HL-60 (cell line): ENCODE data around the gene STX8.

Experiments used
- DNase-seq, 2 experiments: peaks; one replicate each; pipeline ENCODE4 v3.0.0-alpha.2; 2010 to 2020; ENCODE audit warnings: low read depth in 1 of 2, low spot score in 1 of 2
- H3K27ac ChIP-seq: fragments of 250-450 bp; sonication (Bioruptor Pico); replicated peaks from 2 replicates; pipeline ENCODE4 v1.5.1; 2020; ENCODE audit warnings: mild to moderate bottlenecking, moderate library complexity
- H3K27me3 ChIP-seq: fragments of 250-450 bp; sonication (Bioruptor Pico); 2 replicates; pipeline ENCODE4 v1.5.1; 2021; ENCODE audit warnings: mild to moderate bottlenecking, moderate library complexity; ENCODE audit not compliant: insufficient read depth, poor library complexity, severe bottlenecking
- H3K4me3 ChIP-seq: replicated peaks from 2 replicates; pipeline ENCODE4 v1.5.1; 2011; ENCODE audit warnings: mild to moderate bottlenecking, control low read depth, low read length; ENCODE audit not compliant: insufficient read depth
- GABPA ChIP-seq: IDR thresholded peaks from 2 replicates; pipeline ENCODE4 v1.6.1; 2012; ENCODE audit warnings: low read depth
- POLR2AphosphoS5 ChIP-seq: IDR thresholded peaks from 2 replicates; pipeline ENCODE4 v1.6.1; 2012; ENCODE audit warnings: low read depth
- SPI1 ChIP-seq: IDR thresholded peaks from 2 replicates; pipeline ENCODE4 v1.6.1; 2012; ENCODE audit warnings: low read depth, mild to moderate bottlenecking, borderline replicate concordance
- TF ChIP-seq, protein P1 (sequence below): IDR thresholded peaks from 2 replicates; pipeline ENCODE4 v1.6.1; 2012; ENCODE audit warnings: low read depth; ENCODE audit not compliant: insufficient replicate concordance
- TF ChIP-seq, protein P2 (sequence below): IDR thresholded peaks from one replicate; pipeline ENCODE4 v1.5.1; 2011; ENCODE audit warnings: low read length, control low read depth, inconsistent platforms; ENCODE audit not compliant: insufficient read depth

STX8 gene

DNA sequence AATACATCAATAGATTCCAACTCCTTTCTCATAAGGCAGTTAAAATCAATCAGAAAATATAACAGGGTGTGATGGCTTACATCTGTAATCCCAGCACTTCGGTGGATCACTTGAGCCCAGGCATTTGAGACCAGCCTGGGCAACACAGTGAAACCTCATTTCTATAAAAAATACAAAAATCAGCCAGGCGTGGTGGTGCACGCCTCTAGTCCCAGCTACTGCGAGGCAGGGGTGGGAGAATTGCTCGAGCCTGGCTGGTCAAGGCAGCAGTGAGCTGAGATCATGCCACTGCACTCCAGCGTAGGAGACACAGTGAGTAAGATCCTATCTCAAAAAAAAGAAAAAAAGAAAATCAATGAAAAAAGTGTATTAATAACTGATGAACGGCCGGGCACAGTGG, 295.7 kb downstream of the STX8 start:
- no peak overlapping the region for H3K4me3 ChIP-seq
- H3K27ac ChIP-seq = no peak overlapping the region
- no peak for DNase-seq
- H3K27me3 ChIP-seq = no peaks in the 10 kb centered on the region
- TF ChIP-seq, protein P1, sequence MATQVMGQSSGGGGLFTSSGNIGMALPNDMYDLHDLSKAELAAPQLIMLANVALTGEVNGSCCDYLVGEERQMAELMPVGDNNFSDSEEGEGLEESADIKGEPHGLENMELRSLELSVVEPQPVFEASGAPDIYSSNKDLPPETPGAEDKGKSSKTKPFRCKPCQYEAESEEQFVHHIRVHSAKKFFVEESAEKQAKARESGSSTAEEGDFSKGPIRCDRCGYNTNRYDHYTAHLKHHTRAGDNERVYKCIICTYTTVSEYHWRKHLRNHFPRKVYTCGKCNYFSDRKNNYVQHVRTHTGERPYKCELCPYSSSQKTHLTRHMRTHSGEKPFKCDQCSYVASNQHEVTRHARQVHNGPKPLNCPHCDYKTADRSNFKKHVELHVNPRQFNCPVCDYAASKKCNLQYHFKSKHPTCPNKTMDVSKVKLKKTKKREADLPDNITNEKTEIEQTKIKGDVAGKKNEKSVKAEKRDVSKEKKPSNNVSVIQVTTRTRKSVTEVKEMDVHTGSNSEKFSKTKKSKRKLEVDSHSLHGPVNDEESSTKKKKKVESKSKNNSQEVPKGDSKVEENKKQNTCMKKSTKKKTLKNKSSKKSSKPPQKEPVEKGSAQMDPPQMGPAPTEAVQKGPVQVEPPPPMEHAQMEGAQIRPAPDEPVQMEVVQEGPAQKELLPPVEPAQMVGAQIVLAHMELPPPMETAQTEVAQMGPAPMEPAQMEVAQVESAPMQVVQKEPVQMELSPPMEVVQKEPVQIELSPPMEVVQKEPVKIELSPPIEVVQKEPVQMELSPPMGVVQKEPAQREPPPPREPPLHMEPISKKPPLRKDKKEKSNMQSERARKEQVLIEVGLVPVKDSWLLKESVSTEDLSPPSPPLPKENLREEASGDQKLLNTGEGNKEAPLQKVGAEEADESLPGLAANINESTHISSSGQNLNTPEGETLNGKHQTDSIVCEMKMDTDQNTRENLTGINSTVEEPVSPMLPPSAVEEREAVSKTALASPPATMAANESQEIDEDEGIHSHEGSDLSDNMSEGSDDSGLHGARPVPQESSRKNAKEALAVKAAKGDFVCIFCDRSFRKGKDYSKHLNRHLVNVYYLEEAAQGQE = no peak
- TF ChIP-seq, protein P2, sequence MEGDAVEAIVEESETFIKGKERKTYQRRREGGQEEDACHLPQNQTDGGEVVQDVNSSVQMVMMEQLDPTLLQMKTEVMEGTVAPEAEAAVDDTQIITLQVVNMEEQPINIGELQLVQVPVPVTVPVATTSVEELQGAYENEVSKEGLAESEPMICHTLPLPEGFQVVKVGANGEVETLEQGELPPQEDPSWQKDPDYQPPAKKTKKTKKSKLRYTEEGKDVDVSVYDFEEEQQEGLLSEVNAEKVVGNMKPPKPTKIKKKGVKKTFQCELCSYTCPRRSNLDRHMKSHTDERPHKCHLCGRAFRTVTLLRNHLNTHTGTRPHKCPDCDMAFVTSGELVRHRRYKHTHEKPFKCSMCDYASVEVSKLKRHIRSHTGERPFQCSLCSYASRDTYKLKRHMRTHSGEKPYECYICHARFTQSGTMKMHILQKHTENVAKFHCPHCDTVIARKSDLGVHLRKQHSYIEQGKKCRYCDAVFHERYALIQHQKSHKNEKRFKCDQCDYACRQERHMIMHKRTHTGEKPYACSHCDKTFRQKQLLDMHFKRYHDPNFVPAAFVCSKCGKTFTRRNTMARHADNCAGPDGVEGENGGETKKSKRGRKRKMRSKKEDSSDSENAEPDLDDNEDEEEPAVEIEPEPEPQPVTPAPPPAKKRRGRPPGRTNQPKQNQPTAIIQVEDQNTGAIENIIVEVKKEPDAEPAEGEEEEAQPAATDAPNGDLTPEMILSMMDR = no peak
- TF ChIP-seq POLR2AphosphoS5 = no peak
- TF ChIP-seq SPI1 = no peak

DNA sequence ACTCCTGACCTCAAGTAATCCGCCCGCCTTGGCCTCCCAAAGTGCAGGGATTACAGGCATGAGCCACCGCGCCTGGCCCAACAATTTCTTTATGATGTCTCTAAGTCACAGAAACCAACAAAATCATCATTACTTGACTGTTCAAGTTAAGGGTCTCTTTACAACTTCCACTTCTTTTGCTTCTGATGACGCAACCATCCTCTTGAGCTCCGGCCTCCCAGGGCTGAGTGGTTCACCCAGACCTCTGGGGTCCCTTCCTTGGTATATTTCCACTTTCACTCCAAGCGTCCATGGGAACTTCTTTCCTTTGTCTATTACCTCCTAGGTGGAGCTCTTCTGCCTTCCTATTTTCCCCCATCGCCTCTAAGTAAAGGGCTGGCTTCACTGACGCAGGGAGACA, 300.6 kb downstream of the STX8 start:
- TF ChIP-seq, protein P1 = no peak
- no peak for TF ChIP-seq GABPA
- no peak for TF ChIP-seq POLR2AphosphoS5
- no peak for TF ChIP-seq SPI1
- TF ChIP-seq, protein P2 = no peak
- DNase-seq = no peak
- H3K4me3 ChIP-seq = no peak overlapping the region

GRCh38 chr17:9273428-9274391, 301.9 kb downstream of the STX8 start:
- H3K27me3 ChIP-seq = no peaks in the 10 kb centered on the region

More for the DNA sequence above, 300.6 kb downstream of the STX8 start:
- Histone ChIP-seq H3K27ac (no peak overlapping the region), H3K27me3 (no peaks in the 10 kb centered on the region)

More at GRCh38 chr17:9273428-9274391, 301.9 kb downstream of the STX8 start:
- no peak for DNase-seq
- TF ChIP-seq GABPA (no peak), SPI1 (no peak), POLR2AphosphoS5 (no peak)
- TF ChIP-seq, protein P1 = no peak
- TF ChIP-seq, protein P2 = no peak
- Histone ChIP-seq H3K27ac (no peak overlapping the region), H3K4me3 (no peak overlapping the region)
